Left renal pelvis (tissue), 4 donors: ENCODE results near the gene TTC3. TPM values are rescaled to one million over a fixed set of nuclear protein-coding genes. Genes with fewer than 3 reads are reported as not detected.
A peak's percentile ranks its signal among the peaks of the same experiment; 100 is the strongest.

Experiments
- DNase-seq, 4 donors: peaks; one replicate each; pipeline ENCODE4 v3.0.0-alpha.2; 2013; ENCODE audit warnings: low read depth in 4 of 4, low spot score in 3 of 4
- polyA plus RNA-seq, 4 donors: library from polyadenylated mRNA; unstranded; fragments of 120-200 nt; gene quantifications; one replicate each; pipeline ENCODE4 v1.2.1, GENCODE V29; 2013; ENCODE audit not compliant: insufficient read length in 4 of 4

TTC3 gene
- polyA plus RNA-seq, 4 donors = 145 to 212 (median 189) TPM

DNA sequence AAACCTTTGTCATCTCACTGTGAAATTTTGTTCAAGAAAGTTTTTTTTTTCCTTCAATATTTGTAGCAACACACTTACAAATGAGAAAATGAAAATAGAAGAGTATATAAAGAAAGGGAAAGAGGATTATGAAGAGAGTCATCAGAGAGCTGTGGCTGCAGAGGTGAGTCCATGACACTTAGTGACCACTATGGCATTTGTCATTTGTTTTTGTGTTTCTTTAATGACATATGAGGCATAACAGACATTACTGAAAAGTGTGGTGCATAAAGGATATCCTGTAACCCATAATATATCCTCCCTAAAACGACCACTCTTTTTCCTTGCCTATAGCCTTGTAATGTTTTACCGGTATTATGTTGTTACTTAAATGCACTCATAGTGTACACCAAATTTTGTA is 113.9 kb downstream of the TTC3 start:
- DNase-seq = no peak

- DNase-seq = no peak
Observed at GRCh38 chr21:37188825-37189224, 115.8 kb downstream of the TTC3 start.

DNA sequence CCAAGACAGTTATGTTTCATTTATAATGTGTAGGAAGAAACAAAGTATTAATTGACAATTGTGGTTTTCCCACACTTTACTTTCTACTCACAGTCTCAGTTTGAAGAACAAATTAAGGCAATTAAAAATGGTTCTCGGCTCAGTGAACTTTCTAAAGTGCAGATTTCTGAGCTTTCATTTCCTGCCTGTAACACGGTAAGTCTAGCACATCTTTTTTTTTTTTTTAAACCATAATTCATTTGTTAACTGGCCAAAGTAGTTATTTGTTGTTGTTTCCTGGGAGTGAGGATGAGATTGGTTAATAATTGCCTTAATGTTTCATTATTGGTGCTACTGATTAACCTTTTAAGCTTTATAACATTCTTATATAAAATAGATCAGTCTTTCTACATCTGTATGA is 119.0 kb downstream of the TTC3 start:
- DNase-seq = no peak

- DNase-seq = no peak
Observed at GRCh38 chr21:37193006-37193405, 120.0 kb downstream of the TTC3 start.

DNA sequence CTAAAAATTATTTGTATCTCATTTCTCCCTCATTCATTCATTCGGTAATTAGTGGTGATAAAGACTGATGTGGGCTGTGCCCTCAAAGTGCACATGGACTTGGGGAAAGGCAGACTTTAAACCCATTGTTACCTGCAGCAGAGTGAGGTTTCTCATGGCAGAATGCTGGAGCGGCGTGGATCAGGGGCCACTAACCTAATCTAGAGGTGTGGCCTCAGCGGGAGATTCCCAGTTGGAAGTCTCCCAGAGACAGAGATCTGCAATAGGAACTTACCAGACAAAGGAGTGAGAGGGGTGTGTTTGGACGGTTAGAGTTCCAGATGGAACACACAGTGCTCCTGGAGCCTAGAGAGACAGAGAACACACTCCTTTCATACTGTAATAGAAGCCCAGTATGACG is 120.6 kb downstream of the TTC3 start:
- DNase-seq = no peak

DNA sequence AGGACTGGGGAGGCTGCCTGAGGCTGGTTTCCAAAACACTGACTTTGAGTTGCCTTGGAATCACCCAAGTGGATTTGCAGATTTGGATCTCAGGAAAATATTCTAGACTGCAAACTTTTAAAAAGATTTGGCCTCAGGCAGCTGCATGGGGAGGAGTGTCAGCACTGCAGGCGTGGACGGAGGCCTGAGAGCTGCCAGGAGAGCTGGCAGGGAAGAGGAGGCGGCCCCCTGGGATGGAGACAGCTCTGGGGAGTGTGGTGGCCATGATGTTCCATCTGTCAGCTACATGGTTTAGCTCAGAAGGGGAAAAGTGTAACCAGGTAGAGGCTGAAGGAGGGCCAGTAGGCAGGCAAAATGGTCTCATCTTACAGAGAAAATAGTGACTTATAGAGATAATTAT is 122.0 kb downstream of the TTC3 start:
- no peak for DNase-seq

DNA sequence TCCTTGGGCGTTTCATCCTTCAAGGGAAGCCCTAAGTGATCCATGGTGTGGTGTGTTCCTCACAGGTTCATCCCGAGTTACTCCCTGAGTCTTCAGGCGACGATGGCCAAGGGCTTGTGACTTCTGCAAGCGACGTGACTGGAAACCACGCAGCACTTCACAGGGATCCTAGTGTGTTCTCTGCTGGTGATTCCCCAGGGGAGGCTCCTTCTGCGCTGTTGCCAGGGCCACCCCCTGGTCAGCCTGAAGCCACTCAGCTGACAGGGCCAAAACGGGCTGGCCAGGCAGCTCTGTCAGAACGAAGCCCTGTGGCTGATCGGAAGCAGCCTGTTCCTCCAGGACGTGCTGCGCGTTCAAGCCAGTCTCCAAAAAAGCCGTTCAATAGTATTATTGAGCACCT is 122.6 kb downstream of the TTC3 start:
- DNase-seq = no peak

- DNase-seq = no peak
Observed at GRCh38 chr21:37196847-37197246, 123.8 kb downstream of the TTC3 start.

DNA sequence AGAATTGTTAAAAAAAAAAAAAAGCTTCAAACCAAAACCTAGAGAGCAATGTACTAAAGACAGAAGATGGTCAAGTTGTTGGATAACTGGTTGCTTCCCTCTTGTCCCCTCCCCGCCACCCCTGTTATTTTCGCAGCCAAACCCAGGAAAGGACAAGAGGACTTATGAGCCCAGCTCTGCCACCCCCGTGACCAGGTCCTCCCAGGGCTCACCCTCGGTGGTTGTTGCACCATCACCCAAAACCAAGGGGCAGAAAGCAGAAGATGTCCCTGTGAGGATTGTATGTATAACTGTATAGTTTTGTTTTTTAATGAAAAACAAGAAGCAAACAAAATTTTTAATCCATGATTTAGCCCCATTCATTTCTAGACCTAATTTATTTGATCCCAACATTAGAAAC is 124.7 kb downstream of the TTC3 start:
- DNase-seq = no peak

GRCh38 chr21:37199057-37199924 is 126.2 kb downstream of the TTC3 start:
- DNase-seq = peak in 1 of 4 donors; percentile 24

DNA sequence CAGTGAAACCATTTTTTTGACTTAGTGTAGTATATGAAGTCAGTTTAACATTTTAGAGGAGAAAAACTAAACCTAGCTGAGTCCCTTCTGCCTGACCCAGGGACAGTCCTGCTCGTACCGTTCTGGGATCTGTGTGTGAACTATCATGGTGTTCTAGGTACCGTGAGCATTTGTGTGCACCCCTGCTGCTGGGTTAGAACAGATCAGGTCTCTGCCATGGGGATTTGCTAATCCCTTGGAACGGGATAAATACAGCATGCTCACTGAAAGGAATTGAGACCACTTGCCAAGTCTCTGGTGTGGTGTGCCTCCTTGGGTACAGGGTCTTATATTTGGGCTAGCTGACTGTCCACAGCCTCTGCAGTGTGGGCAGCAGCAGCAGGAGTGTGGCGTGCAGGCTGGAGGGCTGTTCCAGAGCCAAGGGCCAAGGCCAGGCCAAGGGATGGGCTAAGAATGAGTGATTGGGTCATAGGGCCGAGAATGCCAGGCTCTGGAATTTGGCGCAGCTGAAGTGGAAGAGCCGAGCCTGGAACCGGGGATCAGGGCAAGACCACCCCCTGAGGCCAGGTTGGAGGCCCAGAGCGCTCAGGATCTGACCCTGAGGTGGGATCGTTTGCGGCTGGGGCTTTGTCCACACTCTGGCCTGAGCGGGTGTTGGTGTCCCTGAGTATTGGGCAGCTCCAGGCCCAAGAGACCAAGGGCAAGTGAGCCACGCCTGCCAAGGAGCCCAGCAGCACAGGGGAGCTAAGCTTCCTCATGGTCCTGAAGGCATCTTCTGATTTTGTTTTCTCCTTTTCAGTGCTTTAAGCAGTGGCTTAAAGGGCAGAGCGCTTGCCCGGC is 127.8 kb downstream of the TTC3 start:
- DNase-seq = no peak

- no peak for DNase-seq
Observed at GRCh38 chr21:37202221-37203110, 129.4 kb downstream of the TTC3 start.

DNA sequence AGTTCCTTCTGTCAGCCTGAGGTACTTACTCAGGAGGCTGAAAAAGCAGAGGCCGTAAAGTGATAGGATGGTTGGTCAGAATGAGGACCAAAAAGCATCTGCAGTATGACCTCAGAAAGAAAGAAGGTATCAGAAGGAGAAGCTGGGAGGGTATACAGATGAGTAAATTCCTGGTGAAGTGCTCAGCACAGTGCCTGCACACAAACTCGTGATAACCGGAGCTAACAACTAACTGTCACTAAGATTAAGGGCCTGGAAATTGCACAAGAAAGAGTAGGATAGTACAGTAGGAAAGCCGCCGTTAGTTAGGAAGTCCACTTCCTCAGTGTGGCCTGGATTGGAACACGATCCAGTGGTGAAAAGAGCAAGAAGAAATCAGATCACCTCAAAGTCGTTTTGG is 131.5 kb downstream of the TTC3 start:
- DNase-seq = no peak

DNA sequence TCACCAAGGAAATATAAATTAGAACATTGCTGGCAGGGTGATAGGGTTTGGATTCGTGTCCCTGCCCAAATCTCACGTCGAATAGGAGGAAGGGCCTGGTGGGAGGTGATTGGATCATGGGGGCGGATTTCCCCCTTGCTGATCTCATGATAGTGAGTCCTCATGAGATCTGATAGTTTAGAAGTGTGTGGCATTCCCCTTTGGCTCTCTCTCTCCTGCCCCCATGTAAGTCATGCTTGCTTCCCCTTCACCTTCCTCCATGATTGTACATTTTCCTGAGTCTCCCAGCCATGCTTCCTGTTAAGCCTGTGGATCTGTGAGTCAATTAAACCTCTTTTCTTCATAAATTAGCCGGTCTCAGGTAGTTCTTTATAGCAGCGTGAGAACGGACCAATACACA is 133.4 kb downstream of the TTC3 start:
- DNase-seq = no peak

GRCh38 chr21:37207441-37208009 is 134.5 kb downstream of the TTC3 start:
- peak in 2 of 4 donors; percentile 12 to 24 for DNase-seq

DNA sequence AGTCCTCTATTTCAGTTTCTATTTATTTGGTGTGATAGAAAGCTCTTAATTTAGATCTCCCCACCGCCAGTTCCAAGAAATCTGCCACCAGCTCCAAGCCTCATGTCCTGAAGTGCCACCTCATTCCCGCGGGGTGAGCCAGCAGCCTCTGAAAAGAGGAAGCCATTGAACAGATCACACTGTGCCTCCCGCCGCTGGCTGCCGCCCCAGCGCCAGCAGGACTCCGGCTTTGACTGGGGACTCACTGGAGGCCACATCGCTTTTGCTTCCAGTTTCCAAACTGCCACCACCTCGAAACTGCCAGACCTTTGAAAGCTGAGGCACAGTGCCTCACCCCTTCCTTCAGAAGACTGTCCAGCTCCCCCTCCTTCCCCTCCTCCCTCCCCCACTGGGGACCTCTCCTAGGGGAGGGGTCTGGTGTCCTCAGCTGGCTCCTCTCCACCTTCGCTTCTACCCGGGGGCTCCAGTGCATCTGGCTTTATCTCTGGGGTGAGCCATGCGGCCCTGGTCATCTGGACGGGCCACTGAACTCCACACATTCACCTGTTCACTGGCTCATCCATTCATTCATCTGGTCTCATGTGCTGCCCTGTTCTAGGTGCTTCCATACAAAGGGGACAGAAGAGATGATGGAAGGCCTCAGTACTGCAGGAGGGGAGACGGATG is 135.1 kb downstream of the TTC3 start:
- DNase-seq = peak in 1 of 4 donors; percentile 11

DNA sequence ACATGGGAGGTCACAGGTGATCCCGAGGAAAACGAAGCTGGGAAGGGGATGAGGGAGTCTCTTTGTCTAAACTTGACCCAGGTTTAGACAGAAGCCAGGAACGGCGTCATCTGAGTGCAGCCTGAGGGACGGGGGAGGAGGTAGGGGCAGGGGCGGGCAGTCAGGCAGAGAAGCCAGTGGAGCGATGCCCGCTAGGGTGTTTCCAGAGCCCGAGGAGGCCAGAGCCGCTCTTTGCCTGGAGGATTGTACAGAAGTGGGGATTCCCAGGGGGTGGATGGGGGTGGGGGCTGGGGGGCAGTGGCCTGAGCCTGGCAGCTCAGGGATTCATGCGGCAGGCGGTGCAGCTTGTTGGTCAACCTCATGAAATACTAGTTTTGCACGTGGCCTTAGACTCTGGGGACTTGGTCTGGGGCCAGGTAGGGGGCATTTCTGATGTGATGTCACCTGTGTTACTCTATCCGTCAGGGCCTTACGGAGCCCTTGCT is 135.7 kb downstream of the TTC3 start:
- DNase-seq = peak in 2 of 4 donors; percentile 44 to 60

DNA sequence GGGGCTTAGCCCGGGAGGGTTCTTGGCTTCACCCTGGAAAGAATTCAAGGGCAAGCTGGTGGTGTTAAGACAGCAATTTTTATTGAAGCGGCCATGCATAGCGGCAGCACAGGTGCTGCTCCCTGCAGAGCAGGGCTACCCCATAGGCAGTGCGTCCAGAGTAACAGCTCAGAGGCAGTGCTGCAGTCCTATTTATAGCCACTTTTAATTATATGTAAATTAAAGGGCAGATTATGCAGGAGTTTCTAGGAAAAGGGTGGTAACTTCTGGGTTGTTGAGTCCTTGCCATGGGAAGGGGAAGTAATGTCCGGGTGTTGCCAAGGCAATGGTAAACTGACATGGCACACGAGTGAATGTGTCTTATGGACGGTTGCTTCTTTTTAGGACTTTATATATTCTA is 137.1 kb downstream of the TTC3 start:
- DNase-seq = no peak

DNA sequence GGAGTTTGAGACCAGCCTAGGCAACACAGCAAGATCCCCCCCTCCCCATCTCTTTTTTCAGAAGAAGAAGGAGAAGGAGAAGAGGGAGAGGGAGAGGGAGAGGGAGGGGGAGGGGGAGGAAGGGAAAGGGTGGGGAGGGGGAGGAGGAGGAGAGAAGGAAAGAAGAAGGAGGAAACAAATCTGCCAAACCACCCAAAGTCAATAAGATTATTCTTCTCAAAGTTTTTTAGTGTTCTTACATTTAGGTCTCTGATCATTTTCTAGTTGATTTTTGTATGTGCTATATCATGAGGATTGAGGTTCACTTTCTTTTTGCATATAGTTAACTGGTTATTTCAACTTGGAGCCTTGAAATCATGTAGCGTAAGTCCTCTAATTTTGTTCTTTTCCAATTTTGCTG is 137.7 kb downstream of the TTC3 start:
- no peak for DNase-seq

GRCh38 chr21:37214952-37215351 is 141.9 kb downstream of the TTC3 start:
- no peak for DNase-seq
